GM18526 (cell line): ENCODE results near the gene EXOC4.
A peak's percentile ranks its signal among the peaks of the same experiment; 100 is the strongest.

Experiments
- POLR2A ChIP-seq: IDR thresholded peaks from 3 replicates; pipeline ENCODE4 v1.6.1; 2011; ENCODE audit not compliant: insufficient read length; ENCODE audit errors: extremely low read depth

Gene EXOC4

DNA sequence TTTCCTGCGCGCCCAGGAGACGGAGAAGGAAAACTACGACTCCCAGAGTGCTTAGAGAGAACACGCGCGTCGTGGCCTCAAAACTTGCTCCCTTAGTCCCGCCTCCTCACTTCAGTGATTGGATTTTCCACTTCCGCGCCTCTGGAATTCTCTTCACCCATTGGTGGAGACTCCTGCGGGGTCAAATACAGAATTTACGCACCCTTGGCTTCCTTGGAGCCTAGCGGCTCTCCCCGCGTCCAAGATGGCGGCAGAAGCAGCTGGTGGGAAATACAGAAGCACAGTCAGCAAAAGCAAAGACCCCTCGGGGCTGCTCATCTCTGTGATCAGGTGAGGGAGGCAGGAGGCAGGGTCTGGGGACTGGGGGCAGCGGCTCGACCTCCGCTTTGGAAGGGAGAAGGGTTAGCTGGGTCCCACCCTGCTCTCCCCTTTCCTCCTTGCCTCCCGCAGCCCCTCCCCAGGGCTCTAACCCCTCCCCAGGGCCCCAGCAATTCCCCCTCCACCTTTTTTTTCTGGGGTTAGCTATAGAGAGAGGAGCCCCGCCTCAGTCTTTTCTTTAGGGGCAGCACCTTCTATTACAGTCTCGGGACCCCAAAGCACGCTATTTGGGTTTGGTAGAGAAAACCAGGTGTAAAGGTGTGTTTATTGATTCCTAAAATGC, at the start of gene EXOC4:
EXOC4 (plus strand) TSS at position 221 of the 661 bp plus-strand sequence.
- peak; percentile 80 for TF ChIP-seq POLR2A

DNA sequence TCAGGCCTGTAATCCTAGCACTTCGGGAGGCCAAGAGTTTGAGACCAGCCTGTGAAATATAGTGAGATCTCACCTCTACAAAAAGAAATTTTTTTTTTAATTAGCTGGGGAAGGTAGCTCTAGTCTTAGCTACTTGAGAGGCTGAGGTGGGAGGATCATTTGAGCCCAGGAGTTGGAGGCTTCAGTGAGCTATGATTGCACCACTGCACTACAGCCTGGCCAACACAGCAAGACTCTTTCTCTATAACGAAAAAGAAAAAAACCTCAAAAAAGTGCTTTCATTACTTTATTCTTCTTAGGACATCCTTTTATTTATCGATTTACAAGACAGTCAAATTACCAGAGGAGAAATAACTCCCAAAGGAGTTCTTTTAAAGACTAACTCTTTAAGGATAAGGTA, 49.4 kb upstream of the EXOC4 start:
- TF ChIP-seq POLR2A = no peak

DNA sequence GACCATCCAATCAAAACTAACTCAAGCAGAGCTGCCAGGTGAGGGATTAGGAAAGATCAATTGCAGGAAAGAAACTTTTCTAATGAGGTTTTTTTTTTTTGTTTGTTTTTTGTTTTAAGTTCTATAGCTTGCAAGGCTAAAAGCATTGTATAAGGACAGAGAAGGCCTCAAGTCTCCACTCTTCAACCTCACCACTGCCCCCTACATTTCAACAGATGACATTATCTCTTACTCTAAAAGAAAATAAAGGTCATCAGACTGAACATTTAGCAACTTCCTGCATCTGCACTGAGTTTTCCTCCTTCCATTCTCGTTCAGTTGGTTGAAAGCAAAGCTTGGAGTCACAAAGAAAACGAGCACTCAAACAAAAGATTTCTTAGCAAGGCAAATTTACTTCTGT, 45.2 kb upstream of the EXOC4 start:
- no peak for TF ChIP-seq POLR2A

DNA sequence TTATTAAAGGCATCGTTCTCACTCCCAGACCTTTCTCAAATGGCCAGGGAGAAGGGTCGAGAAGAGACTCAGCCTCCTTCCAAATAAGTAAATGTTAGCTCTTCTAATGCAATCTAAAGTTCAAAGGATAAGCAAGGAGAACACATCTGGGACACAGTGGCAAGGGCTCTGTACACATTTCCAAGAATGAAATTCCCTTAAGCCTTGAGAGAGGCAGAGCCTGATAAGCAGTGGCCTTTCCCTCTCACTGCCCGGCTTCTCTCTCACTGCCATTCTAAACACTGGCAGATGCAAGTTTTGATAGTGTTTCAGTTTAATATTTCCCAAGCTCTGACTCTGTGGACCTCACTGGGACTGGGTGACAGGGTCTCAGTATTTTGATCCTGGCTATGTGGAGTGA, 35.1 kb upstream of the EXOC4 start:
- no peak for TF ChIP-seq POLR2A

DNA sequence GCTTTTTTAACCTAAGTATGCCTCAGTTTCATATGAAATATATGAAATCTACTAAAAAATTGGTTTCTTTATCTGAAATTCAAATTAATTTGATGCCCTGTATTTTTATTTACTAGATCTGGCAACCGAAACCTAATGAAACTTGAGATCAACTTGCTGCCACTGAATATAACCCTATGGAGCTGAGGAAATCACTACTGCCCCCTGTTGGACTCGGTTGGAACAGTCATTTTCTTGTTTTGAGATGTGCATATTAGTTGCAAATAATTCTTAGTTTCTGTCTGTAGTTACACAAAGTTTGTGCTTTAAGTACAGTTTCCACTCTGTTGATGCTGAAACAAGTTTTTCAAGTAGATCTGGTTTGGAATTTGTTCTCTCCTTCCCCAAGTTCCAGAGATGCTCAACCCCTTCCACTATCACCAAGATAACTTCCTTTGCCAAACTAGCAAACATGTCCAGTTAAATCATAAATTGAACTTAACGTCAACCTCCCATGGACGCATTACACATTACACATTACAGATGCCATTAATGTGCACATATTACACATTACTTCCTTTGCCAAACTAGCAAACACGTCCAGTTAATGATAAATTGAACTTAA, 22.2 kb upstream of the EXOC4 start:
- no peak for TF ChIP-seq POLR2A

DNA sequence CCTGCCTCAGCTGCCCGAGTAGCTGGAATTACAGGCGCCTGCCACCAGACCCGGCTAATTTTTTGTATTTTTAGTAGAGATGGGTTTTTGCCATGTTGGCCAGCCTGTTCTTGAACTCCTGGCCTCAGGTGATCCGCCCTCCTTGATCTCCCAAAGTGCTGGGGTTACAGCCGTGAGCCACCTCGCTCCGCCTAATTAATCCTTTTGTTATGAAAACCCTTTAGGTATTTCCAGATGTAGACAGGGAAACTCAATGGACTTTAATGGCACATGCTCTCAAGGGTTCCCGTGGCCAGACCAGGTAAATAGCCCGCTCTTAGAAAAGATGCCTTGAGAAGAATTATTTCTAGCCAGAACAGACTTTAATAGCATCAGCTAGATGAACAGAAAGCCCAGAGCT, 19.7 kb upstream of the EXOC4 start:
- no peak for TF ChIP-seq POLR2A

DNA sequence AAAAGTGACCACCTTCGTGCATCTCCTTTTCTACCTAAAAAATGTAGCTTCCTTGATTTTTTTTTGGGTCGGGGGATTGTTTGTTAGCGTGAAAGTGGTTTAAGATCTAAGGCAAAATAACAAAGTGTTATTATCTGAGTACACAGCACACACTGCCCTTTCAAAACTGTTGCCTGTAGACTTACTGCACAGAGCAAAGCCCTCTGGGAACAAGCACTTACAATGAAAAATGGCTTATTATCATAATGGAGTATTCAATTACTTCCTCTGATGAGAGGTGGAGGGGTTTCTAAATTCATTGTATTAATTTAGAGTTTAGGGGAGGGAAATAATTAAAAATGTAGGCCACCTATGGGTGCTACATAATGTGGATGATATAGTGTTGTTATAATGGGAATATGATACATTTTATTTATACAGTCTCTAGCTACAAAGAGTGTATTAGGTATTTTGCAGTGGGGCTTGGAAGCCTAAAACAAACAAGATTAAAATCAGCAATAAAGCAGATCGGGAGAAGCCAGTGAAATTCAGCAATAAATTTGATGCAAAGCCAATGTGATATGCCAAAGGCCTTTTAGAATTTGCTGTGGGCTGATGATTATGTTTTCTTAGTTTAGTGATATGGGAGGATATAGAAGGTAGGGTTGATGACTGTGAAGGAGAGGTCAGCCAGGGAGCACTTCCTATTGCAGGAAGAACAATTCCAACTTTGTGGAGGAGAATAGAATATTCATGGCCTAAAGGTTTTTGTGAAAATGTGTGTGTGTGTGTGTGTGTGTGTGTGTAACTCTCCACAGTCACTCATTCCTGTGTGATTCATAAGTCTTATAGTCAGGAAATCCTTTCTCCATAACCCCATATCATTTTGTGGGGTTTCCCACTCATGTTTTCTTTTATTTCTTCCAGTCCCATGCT, 17.7 kb upstream of the EXOC4 start:
- no peak for TF ChIP-seq POLR2A

DNA sequence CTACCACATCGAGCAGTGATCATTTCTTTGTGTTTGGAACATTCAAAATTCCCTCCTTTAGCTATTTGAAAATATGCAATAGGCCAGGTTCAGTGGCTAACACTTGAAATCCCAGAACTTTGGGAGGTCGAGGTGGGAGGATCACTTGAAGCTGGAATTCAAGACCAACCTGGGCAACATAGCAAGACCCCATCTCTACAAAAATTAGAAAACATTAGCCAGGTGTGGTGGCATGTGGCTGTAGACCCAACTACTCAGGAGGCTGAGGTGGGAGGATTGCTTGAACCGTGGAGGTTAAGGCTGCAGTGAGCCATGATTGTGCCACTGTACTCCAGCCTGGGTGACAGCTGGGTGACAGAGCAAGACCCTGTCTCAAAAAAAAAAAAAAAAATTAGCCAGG, 15.3 kb upstream of the EXOC4 start:
- no peak for TF ChIP-seq POLR2A

DNA sequence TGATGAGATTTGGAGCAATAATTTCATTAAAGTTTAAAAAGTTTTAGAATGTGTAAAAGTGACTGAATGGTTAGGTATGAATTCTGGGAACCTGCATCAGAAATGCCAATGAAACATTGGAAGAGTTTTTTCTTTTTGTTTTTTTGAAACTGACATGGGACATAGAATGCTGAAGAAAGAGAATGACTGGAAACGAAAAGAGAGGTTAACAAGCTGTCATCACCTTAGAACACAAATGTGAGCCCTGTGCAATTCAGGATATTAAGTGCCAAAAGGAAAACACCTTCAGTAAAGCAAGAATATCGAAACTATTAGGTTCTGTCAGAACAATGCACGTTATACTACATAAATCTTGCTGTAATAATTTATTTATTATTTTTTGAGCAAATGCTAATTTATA, 12.6 kb upstream of the EXOC4 start:
- TF ChIP-seq POLR2A = no peak

DNA sequence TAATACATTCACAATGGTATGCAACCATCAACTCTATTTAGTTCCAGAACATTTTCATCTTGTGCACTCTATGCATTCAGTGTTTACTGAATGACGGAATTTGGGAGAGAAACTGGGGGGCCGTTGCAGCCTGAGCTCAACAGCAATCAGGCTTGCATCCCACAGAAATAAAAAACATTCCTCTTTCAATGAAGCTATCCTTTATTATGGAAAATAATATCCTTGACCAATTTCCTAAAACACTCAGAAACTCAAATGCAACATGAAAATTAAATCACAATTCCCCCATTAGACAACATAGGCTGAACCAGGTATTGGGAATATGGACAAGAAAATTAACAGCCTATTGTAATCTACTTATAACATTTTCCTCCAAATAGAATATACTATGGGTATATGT, 6.3 kb upstream of the EXOC4 start:
- no peak for TF ChIP-seq POLR2A

DNA sequence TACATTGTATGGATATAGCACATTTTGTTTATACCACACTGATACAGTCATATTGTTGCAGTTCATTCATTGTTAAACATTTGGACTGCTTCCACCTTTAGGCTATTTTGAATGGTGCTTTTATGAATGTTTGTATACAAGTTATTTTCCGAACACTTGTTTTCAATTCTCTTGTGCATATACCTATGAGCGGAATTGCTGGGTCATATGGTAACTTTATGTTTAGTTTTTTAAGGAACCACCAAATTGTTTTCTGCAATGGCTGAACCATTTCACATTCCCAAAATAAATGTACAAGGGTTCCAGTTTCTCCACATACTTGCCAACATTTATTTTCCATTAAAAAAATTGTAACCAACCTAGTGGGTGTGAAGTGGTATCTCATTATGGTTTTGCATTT, 4.0 kb upstream of the EXOC4 start:
- no peak for TF ChIP-seq POLR2A

DNA sequence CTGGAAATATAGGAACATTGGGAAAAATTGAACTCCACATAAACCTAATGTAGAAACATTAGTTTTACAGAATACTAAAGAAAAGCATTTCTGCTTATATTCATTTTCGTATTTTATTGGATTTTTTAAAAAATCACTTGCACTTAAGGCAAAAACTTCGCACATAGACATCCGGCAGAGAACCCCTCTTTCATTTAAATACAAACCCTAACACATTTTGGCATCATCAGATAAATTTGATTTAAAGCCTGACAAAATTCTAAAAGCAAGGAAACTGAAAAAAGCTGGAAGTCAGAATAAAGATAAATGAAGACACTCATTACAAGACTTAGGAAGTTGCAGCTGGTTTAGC, 396 bp upstream of the EXOC4 start:
- TF ChIP-seq POLR2A = no peak

DNA sequence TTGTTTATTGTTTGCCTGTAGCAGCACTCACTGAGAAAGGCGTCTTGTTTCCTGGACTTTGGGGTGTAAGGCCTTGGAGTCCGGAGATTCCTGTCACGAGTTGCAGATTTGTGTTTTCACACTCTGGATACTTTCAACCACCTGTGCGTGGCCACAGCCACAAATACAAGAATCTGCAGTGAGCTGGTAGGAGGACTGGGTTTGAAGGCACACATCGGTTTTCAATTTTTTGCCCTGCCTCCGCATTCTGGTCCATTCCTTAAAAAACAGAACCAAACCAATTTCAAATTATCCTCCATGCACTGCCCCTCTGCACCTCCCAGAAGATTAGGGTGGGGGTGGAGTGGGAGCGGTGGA, 619 bp downstream of the EXOC4 start:
- no peak for TF ChIP-seq POLR2A

DNA sequence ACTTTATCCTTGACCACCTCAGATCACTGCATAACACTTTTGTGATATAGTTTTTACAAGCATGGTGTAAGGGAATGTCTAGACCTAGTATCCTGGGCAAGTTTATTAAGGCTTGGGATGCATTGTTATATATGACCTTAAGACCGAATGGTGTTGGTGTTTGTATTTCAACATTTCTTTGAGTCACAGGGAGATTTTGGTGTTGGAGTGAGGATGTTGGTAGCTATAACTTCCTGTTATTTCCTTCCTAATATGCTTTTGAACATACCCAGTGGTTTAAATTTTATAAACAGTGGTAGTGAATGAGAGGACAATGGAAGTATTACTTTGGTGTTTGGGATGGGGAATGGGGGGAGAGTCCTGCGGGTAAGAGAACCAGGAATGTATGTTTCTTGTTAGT, 2.6 kb downstream of the EXOC4 start:
- TF ChIP-seq POLR2A = no peak

DNA sequence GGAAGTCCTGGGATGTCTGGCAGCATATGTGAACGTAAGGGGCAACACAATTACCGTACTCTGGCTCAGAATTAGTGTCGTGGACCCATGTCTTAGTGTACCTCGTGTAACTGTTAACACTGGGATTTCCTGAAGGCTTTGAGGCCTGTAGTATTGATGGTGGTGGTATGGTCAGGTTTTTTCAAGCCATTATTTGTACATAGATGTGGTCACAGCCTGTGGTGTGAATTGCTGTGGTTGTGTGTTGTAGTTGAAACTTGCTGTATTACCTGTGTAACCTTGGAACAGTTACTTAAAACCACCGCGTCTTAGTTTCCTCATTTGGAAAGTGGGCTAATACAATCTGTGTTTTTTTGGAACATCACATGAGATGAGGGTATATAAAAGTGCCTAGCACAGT, 5.3 kb downstream of the EXOC4 start:
- no peak for TF ChIP-seq POLR2A

DNA sequence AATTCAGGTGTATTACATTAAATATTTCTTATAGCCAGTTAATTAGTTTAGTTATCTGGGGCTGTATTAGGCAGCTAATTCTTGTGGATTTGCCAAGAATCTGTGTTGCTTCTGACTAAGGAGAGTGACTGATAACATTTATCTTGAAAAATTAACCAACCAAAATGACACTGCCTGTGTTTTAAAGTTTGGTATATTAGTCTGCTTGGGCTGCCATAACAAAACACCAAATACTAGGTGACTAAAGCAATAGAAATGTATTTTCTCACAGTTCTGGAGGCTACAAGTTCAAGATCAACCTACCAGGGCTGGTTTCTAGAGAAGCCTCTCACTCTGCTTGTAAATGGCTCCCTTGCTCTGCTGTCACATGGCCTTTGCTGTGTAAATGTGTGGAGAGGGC, 12.9 kb downstream of the EXOC4 start:
- TF ChIP-seq POLR2A = no peak
